H9 (cell line): ENCODE results near the gene CALHM1. TPM values are rescaled to one million over a fixed set of nuclear protein-coding genes. Genes with fewer than 3 reads are reported as not detected.

Experiments
- DNase-seq: peaks from one replicate; pipeline ENCODE4 v3.0.0-alpha.2; 2017
- H2AFZ ChIP-seq: one replicate; pipeline ENCODE4 v1.6.1; 2013; ENCODE audit warnings: mild to moderate bottlenecking, low read length, control low read depth, moderate library complexity
- H2AK5ac ChIP-seq: 2 replicates; pipeline ENCODE4 v1.6.1; 2013; ENCODE audit warnings: low read length, control low read depth, mixed read lengths; ENCODE audit not compliant: insufficient read length
- H2BK120ac ChIP-seq: one replicate; pipeline ENCODE4 v1.6.1; 2013; ENCODE audit warnings: low read depth, mild to moderate bottlenecking, low read length, control low read depth, inconsistent platforms; ENCODE audit not compliant: poor library complexity, severe bottlenecking
- H2BK12ac ChIP-seq: 2 replicates; pipeline ENCODE4 v1.6.1; 2013; ENCODE audit warnings: low read length, control low read depth, mixed read lengths, low read depth; ENCODE audit not compliant: insufficient read length
- H2BK15ac ChIP-seq: 2 replicates; pipeline ENCODE4 v1.6.1; 2013; ENCODE audit warnings: low read depth, low read length, control low read depth
- H2BK20ac ChIP-seq: one replicate; pipeline ENCODE4 v1.6.1; 2013; ENCODE audit warnings: low read depth, mild to moderate bottlenecking, low read length, control low read depth, inconsistent platforms; ENCODE audit not compliant: poor library complexity, severe bottlenecking
- H2BK5ac ChIP-seq: 2 replicates; pipeline ENCODE4 v1.6.1; 2013; ENCODE audit warnings: low read length, control low read depth, mixed read lengths; ENCODE audit not compliant: insufficient read length
- H3K14ac ChIP-seq: 2 replicates; pipeline ENCODE4 v1.6.1; 2013; ENCODE audit warnings: low read length, control low read depth; ENCODE audit not compliant: insufficient read depth
- H3K18ac ChIP-seq: 2 replicates; pipeline ENCODE4 v1.6.1; 2013; ENCODE audit warnings: low read depth, mild to moderate bottlenecking, mixed read lengths, low read length, control low read depth; ENCODE audit not compliant: insufficient read length
- H3K23ac ChIP-seq: 2 replicates; pipeline ENCODE4 v1.6.1; 2013; ENCODE audit warnings: low read length, control low read depth, mixed read lengths, low read depth; ENCODE audit not compliant: insufficient read length
- H3K23me2 ChIP-seq: 2 replicates; pipeline ENCODE4 v1.6.1; 2013; ENCODE audit warnings: low read depth, mild to moderate bottlenecking, mixed read lengths, low read length, control low read depth; ENCODE audit not compliant: insufficient read length, poor library complexity, severe bottlenecking
- H3K27ac ChIP-seq: 2 replicates; pipeline ENCODE4 v1.5.1; 2013; ENCODE audit warnings: low read length, control low read depth, mixed read lengths, low read depth; ENCODE audit not compliant: insufficient read length
- H3K27me3 ChIP-seq: 2 replicates; pipeline ENCODE4 v1.6.1; 2013; ENCODE audit warnings: low read length, control low read depth, inconsistent platforms; ENCODE audit not compliant: insufficient read depth
- H3K4ac ChIP-seq: 2 replicates; pipeline ENCODE4 v1.6.1; 2013; ENCODE audit warnings: low read depth, mild to moderate bottlenecking, control low read depth, inconsistent platforms, low read length, moderate library complexity
- H3K4me1 ChIP-seq: 2 replicates; pipeline ENCODE4 v1.6.1; 2013; ENCODE audit warnings: low read length, control low read depth, inconsistent platforms; ENCODE audit not compliant: insufficient read depth
- H3K4me2 ChIP-seq: 2 replicates; pipeline ENCODE4 v1.6.1; 2013; ENCODE audit warnings: low read length, control low read depth, mixed read lengths; ENCODE audit not compliant: insufficient read length, insufficient read depth
- H3K56ac ChIP-seq: 2 replicates; pipeline ENCODE4 v1.6.1; 2013; ENCODE audit warnings: low read depth, mild to moderate bottlenecking, mixed read lengths, low read length, control low read depth; ENCODE audit not compliant: insufficient read length
- H3K79me1 ChIP-seq: 2 replicates; pipeline ENCODE4 v1.6.1; 2013; ENCODE audit warnings: low read depth, mild to moderate bottlenecking, moderate library complexity, low read length, control low read depth, inconsistent platforms; ENCODE audit not compliant: insufficient read depth, poor library complexity, severe bottlenecking
- H3K79me2 ChIP-seq: 2 replicates; pipeline ENCODE4 v1.6.1; 2013; ENCODE audit warnings: low read length, control low read depth, inconsistent platforms; ENCODE audit not compliant: insufficient read depth
- H3K9ac ChIP-seq: 2 replicates; pipeline ENCODE4 v1.6.1; 2013; ENCODE audit warnings: low read length, control low read depth, mixed read lengths; ENCODE audit not compliant: insufficient read length; ENCODE audit errors: extremely low read depth
- H3K9me3 ChIP-seq: one replicate; pipeline ENCODE4 v1.6.1; 2013; ENCODE audit warnings: low read depth, low read length, inconsistent platforms; ENCODE audit not compliant: control insufficient read depth
- H3T11ph ChIP-seq: one replicate; pipeline ENCODE4 v1.6.1; 2013; ENCODE audit warnings: mild to moderate bottlenecking, low read length, control low read depth, inconsistent platforms
- H4K20me1 ChIP-seq: one replicate; pipeline ENCODE4 v1.6.1; 2013; ENCODE audit not compliant: control insufficient read depth, insufficient read length, insufficient read depth
- H4K5ac ChIP-seq: 2 replicates; pipeline ENCODE4 v1.6.1; 2013; ENCODE audit warnings: low read depth, mild to moderate bottlenecking, mixed read lengths, low read length, control low read depth; ENCODE audit not compliant: insufficient read length
- H4K8ac ChIP-seq: replicated peaks from 2 replicates; pipeline ENCODE4 v1.6.1; 2013; ENCODE audit warnings: low read length, control low read depth, mixed read lengths, low read depth; ENCODE audit not compliant: insufficient read length
- H4K91ac ChIP-seq: 2 replicates; pipeline ENCODE4 v1.6.1; 2013; ENCODE audit warnings: low read depth, mild to moderate bottlenecking, moderate library complexity, mixed read lengths, low read length, control low read depth; ENCODE audit not compliant: insufficient read length
- H3K27ac Mint-ChIP-seq, 3 experiments: 2 replicates in 2 of 3; 3 replicates in 1 of 3; pipeline ENCODE4 v1.8.0; 2020 to 2021; ENCODE audit warnings: mixed read lengths in 3 of 3, mild to moderate bottlenecking in 1 of 3, moderate library complexity in 1 of 3
- H3K27me3 Mint-ChIP-seq: 2 replicates; pipeline ENCODE4 v1.8.0; 2021; ENCODE audit warnings: low read depth, mild to moderate bottlenecking, moderate library complexity, mixed read lengths
- H3K36me3 Mint-ChIP-seq, 3 experiments: 2 replicates in 2 of 3; 3 replicates in 1 of 3; pipeline ENCODE4 v1.8.0; 2020 to 2021; ENCODE audit warnings: low read depth in 3 of 3, mixed read lengths in 3 of 3; ENCODE audit not compliant: insufficient read depth in 1 of 3
- H3K4me1 Mint-ChIP-seq, 2 experiments: 2 replicates each; pipeline ENCODE4 v1.8.0; 2020; ENCODE audit warnings: mixed read lengths in 2 of 2
- H3K4me3 Mint-ChIP-seq, 2 experiments: 2 replicates in 1 of 2; 3 replicates in 1 of 2; pipeline ENCODE4 v1.8.0; 2020 to 2021; ENCODE audit warnings: mild to moderate bottlenecking in 2 of 2, mixed read lengths in 2 of 2, moderate library complexity in 1 of 2
- H3K9me3 Mint-ChIP-seq, 2 experiments: 2 replicates in 1 of 2; 3 replicates in 1 of 2; pipeline ENCODE4 v1.8.0; 2020; ENCODE audit warnings: mild to moderate bottlenecking in 2 of 2, mixed read lengths in 2 of 2, moderate library complexity in 1 of 2
- CTCF ChIP-seq: fragments of 200-600 bp; sonication (generic); conservative IDR thresholded peaks from 3 replicates; pipeline ENCODE4 v1.8.0; 2021; ENCODE audit warnings: antibody characterized with exemption, mild to moderate bottlenecking
- WGBS: extraction: QIAGEN DNeasy Blood & Tissue Kit; methylation state at CpG from one replicate; pipeline ENCODE4 v1.1.7; 2013; ENCODE audit warnings: missing lambda C conversion rate, low lambda C conversion rate, mixed read lengths; ENCODE audit not compliant: insufficient read length; ENCODE audit errors: extremely low coverage; 5-methylcytosine and 5-hydroxymethylcytosine counted together
- total RNA-seq: library from RNA; stranded (reverse); gene quantifications from 2 replicates; pipeline ENCODE4 v1.2.1, GENCODE V29; 2021

The CALHM1 gene
- total RNA-seq, 1 experiment from 2014 or later = 0.13 TPM

- no peak overlapping the region for H2BK20ac ChIP-seq
- H4K20me1 ChIP-seq = no peaks in the 10 kb centered on the region
- H3K23ac ChIP-seq = no peak overlapping the region
- H3T11ph ChIP-seq = no peak overlapping the region
- no peak for TF ChIP-seq CTCF
- no peak overlapping the region for H2BK120ac ChIP-seq
- no peak overlapping the region for H3K56ac ChIP-seq
- Mint-ChIP-seq H3K4me1 (peaks cover 4 to 11% of the 10 kb centered on the region in 2 experiments; a peak in 3 of 4 replicates), H3K36me3 (peaks cover 4 to 28% (median 22%) of the 10 kb centered on the region in 3 experiments), H3K9me3 (no peaks in the 10 kb centered on the region), H3K4me3 (no peak overlapping the region; a peak in 1 of 5 replicates), H3K27ac (0 out of 7 replicates have a peak overlapping the region, but pooled peaks of 1 of the 3 experiments have one; percentile 70), H3K27me3 (no peaks in the 10 kb centered on the region; the same call in 1 of the 2 replicates)
- H3K27ac ChIP-seq = no peak overlapping the region
- H2BK12ac ChIP-seq = no peak overlapping the region
- no peak overlapping the region for H3K9ac ChIP-seq
- no CpG with 5 or more reads among the region's 14 CpGs for WGBS
- H2AFZ ChIP-seq = no peak overlapping the region
- no peak overlapping the region for H3K4me2 ChIP-seq
- H3K9me3 ChIP-seq = no peaks in the 10 kb centered on the region
- H2BK5ac ChIP-seq = no peak overlapping the region
- H2BK15ac ChIP-seq = no peak overlapping the region
- H4K5ac ChIP-seq = no peak overlapping the region
- H3K27me3 ChIP-seq = no peaks in the 10 kb centered on the region
- no peak overlapping the region for H4K91ac ChIP-seq
- no peaks in the 10 kb centered on the region for H3K79me1 ChIP-seq
- DNase-seq = no peak
- no peak overlapping the region for H3K4ac ChIP-seq
- H3K4me1 ChIP-seq = no peaks in the 10 kb centered on the region
- no peaks in the 10 kb centered on the region for H3K79me2 ChIP-seq
- no peaks in the 10 kb centered on the region for H3K23me2 ChIP-seq
- no peak overlapping the region; the same call in 1 of the 2 replicates for H3K14ac ChIP-seq
- no peak overlapping the region for H3K18ac ChIP-seq
- no peak overlapping the region for H4K8ac ChIP-seq
- H2AK5ac ChIP-seq = no peak overlapping the region
Observed at GRCh38 chr10:103451091-103451813, 7.4 kb downstream of the CALHM1 start.
